ENCODE results near the gene CACNA1C.

Gene CACNA1C

DNA sequence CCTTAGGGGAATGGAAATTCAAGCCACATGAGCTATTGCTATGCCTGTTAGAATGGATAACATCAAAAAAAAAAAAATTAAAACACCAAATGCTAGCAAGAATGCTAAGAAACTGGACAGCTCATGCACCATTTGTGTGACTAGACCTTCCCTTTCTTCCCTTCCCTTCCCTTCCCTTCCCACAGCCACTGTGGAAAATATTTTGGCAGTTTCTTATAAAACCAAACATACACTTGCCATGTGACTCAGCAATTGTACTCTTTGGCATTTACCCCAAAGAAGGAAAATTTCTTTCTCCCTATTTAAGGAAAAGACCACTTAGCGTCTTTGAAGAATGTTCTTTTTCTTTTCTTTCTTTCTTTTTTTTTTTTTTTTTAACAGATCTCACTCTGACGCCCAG is 692.9 kb downstream of the CACNA1C start:
- DNase-seq (ENCODE audit: low read depth) = no peak

All from GM04503 (cell line).